PC-3 (cell line): ENCODE measurements around the gene ADGRG3. TPM values are rescaled to one million over a fixed set of nuclear protein-coding genes. Genes with fewer than 3 reads are reported as not detected.

Experiments
- ATAC-seq: fragments of 200-7000 bp; cut with Tn5 transposase; 2 replicates; pipeline ENCODE4 v1.9.1; 2020; ENCODE audit warnings: mild to moderate bottlenecking, moderate library complexity
- BruUV-seq: library from RNA; stranded (reverse); fragments of 400-500 nt; replicated peaks from 2 replicates; lab custom pipeline; 2021; lab: Mats Ljungman, UMichigan
- CTCF ChIA-PET: fragments of 300-600 bp; sonication (Branson Sonifier 250); formaldehyde crosslinking; loops from one replicate; lab custom pipeline; 2022; ENCODE audit warnings: antibody characterized with exemption; lab: Charles Lee
- POLR2A ChIA-PET: fragments of 300-600 bp; sonication (Branson Sonifier 250); formaldehyde crosslinking; loops from one replicate; lab custom pipeline; 2022; ENCODE audit warnings: antibody characterized with exemption; ENCODE audit not compliant: unreplicated experiment; lab: Charles Lee
- DNase-seq: peaks from one replicate; pipeline ENCODE4 v3.0.0-alpha.2; 2015
- H2AFZ ChIP-seq: fragments of 300-600 bp; sonication (generic); 2 replicates; pipeline ENCODE4 v1.6.0; 2016; ENCODE audit warnings: antibody characterized with exemption, low read length
- H3F3A ChIP-seq: fragments of 300-600 bp; sonication (generic); one replicate; pipeline ENCODE4 v1.6.0; 2017; ENCODE audit warnings: antibody characterized with exemption, low read length, control low read depth, mild to moderate bottlenecking; ENCODE audit not compliant: unreplicated experiment
- H3K27ac ChIP-seq: fragments of 300-600 bp; sonication (generic); 2 replicates; pipeline ENCODE4 v1.5.1; 2016; ENCODE audit warnings: mild to moderate bottlenecking, low read length
- H3K27me3 ChIP-seq: fragments of 300-600 bp; sonication (generic); 2 replicates; pipeline ENCODE4 v1.6.1; 2016; ENCODE audit warnings: low read length, mixed read lengths
- H3K36me3 ChIP-seq: fragments of 300-600 bp; sonication (generic); 2 replicates; pipeline ENCODE4 v1.6.1; 2016; ENCODE audit warnings: low read depth, mixed run types, low read length, mixed read lengths
- H3K4me1 ChIP-seq: fragments of 300-600 bp; sonication (generic); 2 replicates; pipeline ENCODE4 v1.5.1; 2016; ENCODE audit warnings: low read length; ENCODE audit not compliant: insufficient read depth
- H3K4me2 ChIP-seq: fragments of 300-600 bp; sonication (generic); 2 replicates; pipeline ENCODE4 v1.6.0; 2016; ENCODE audit warnings: low read length
- H3K4me3 ChIP-seq: fragments of 300-600 bp; sonication (generic); 2 replicates; pipeline ENCODE4 v1.5.1; 2016; ENCODE audit warnings: mild to moderate bottlenecking, low read length, mixed read lengths
- H3K79me2 ChIP-seq: fragments of 300-600 bp; sonication (generic); 2 replicates; pipeline ENCODE4 v1.6.1; 2017; ENCODE audit warnings: low read length, mixed read lengths
- H3K9ac ChIP-seq: fragments of 300-600 bp; sonication (generic); 2 replicates; pipeline ENCODE4 v1.6.0; 2016; ENCODE audit warnings: mild to moderate bottlenecking, low read length
- H3K9me2 ChIP-seq: fragments of 300-600 bp; sonication (generic); replicated peaks from 2 replicates; pipeline ENCODE4 v1.6.1; 2016; ENCODE audit warnings: mixed run types, low read length, mixed read lengths
- H3K9me3 ChIP-seq: fragments of 300-600 bp; sonication (generic); 2 replicates; pipeline ENCODE4 v1.6.1; 2016; ENCODE audit warnings: low read length, mixed read lengths
- H4K20me1 ChIP-seq: fragments of 300-600 bp; sonication (generic); 2 replicates; pipeline ENCODE4 v1.6.1; 2016; ENCODE audit warnings: low read length, mixed read lengths
- CTCF ChIP-seq: fragments of 300-600 bp; sonication (generic); conservative IDR thresholded peaks from 2 replicates; pipeline ENCODE4 v1.5.1; 2017; ENCODE audit warnings: antibody characterized with exemption, low read depth, mild to moderate bottlenecking, low read length
- EZH2phosphoT487 ChIP-seq: fragments of 300-600 bp; sonication (generic); IDR thresholded peaks from 2 replicates; pipeline ENCODE4 v1.6.1; 2018; ENCODE audit warnings: mild to moderate bottlenecking, antibody characterized with exemption, low read length, borderline replicate concordance
- intact Hi-C: fragments of 100-400 bp; cut with micrococcal nuclease; formaldehyde crosslinking; loops from 2 replicates; pipeline ENCODE4 v1.9.0; 2023
- total RNA-seq: library from RNA; depleted of rRNA; stranded (reverse); fragments of >200 nt; gene quantifications from 2 replicates; pipeline ENCODE4 v1.2.3, GENCODE V29; 2014

Gene ADGRG3
- total RNA-seq, 1 experiment from 2014 or later, result not detected

GRCh38 chr16:57619606-57620334 lies 48.3 kb upstream of the ADGRG3 start:
- CTCF ChIA-PET, result no interaction called here
- no TSS peak for BruUV-seq
- POLR2A ChIA-PET, result no interaction called here
- Histone ChIP-seq H2AFZ (0 out of 2 replicates have a peak overlapping the region, but pooled peaks have one; percentile 38), H3K4me3 (peak overlapping the region; percentile 76), H3K27me3 (no peaks in the 10 kb centered on the region), H3K4me1 (peaks cover 66% of the 10 kb centered on the region), H3K9ac (peak overlapping the region; percentile 90), H3K79me2 (peaks cover 39% of the 10 kb centered on the region), H3K27ac (peak overlapping the region; percentile 99), H3F3A (no peaks in the 10 kb centered on the region), H3K9me2 (no peaks in the 10 kb centered on the region), H3K9me3 (no peaks in the 10 kb centered on the region), H3K36me3 (no peaks in the 10 kb centered on the region), H4K20me1 (no peaks in the 10 kb centered on the region), H3K4me2 (peak overlapping the region; percentile 97)
- ATAC-seq (peak; percentile 14; the same call in 1 of the 2 replicates), DNase-seq (peak; percentile 61)
- TF ChIP-seq CTCF, result no peak
- intact Hi-C loops, result no loop called here

GRCh38 chr16:57620335-57621231 lies 47.5 kb upstream of the ADGRG3 start:
- CTCF ChIA-PET, result no interaction called here
- no peaks in the 10 kb centered on the region for H3K36me3 ChIP-seq
- no peaks in the 10 kb centered on the region for H3K27me3 ChIP-seq
- 0 out of 2 replicates have a peak overlapping the region, but pooled peaks have one; percentile 38 for H2AFZ ChIP-seq
- no peaks in the 10 kb centered on the region for H3F3A ChIP-seq
- TF ChIP-seq EZH2phosphoT487 (no peak), CTCF (no peak)
- H3K27ac ChIP-seq, result peak overlapping the region; percentile 99
- BruUV-seq, result no TSS peak
- intact Hi-C loops, result no loop called here
- ATAC-seq (0 out of 2 replicates have a peak, but pooled peaks have one; percentile 6), DNase-seq (peak; percentile 81)
- H3K9ac ChIP-seq, result peak overlapping the region; percentile 90
- peaks cover 47% of the 10 kb centered on the region for H3K79me2 ChIP-seq
- POLR2A ChIA-PET, result no interaction called here
- H4K20me1 ChIP-seq, result no peaks in the 10 kb centered on the region
- H3K9me3 ChIP-seq, result no peaks in the 10 kb centered on the region
- H3K9me2 ChIP-seq, result no peaks in the 10 kb centered on the region
- peaks cover 66% of the 10 kb centered on the region for H3K4me1 ChIP-seq
- peak overlapping the region; percentile 97 for H3K4me2 ChIP-seq
- H3K4me3 ChIP-seq, result peak overlapping the region; percentile 76
